ENCODE results near the gene DENND2A. TPM values are rescaled to one million over a fixed set of nuclear protein-coding genes. Genes with fewer than 3 reads are reported as not detected.

Gene DENND2A
- total RNA-seq, 1 experiment from 2014 or later = 10.0 TPM

DNA sequence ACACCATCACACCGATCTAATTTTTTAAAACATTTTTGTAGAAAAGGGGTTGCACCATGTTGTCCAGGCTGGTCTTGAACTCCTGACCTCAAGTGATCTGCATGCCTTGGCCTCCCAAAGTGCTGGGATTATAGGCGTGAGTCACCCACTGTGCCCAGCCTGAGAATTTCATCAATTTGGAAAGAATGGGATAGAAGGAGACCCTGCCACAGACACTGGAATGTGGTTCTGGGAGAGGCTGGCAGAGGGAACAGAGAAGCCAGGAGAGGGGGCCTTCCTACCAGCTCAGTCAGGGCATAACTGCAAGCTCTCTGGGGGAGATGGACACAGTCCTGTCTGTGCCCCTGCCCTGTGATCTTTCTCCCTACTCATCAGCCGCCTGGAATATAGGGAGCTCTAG lies 119.2 kb downstream of the DENND2A start (continued):
- TF ChIP-seq, protein P1, sequence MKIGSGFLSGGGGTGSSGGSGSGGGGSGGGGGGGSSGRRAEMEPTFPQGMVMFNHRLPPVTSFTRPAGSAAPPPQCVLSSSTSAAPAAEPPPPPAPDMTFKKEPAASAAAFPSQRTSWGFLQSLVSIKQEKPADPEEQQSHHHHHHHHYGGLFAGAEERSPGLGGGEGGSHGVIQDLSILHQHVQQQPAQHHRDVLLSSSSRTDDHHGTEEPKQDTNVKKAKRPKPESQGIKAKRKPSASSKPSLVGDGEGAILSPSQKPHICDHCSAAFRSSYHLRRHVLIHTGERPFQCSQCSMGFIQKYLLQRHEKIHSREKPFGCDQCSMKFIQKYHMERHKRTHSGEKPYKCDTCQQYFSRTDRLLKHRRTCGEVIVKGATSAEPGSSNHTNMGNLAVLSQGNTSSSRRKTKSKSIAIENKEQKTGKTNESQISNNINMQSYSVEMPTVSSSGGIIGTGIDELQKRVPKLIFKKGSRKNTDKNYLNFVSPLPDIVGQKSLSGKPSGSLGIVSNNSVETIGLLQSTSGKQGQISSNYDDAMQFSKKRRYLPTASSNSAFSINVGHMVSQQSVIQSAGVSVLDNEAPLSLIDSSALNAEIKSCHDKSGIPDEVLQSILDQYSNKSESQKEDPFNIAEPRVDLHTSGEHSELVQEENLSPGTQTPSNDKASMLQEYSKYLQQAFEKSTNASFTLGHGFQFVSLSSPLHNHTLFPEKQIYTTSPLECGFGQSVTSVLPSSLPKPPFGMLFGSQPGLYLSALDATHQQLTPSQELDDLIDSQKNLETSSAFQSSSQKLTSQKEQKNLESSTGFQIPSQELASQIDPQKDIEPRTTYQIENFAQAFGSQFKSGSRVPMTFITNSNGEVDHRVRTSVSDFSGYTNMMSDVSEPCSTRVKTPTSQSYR (CRISPR knock-in tag; IDR thresholded peaks at IDR 0.05) = no peak
- TF ChIP-seq ZBTB21 (CRISPR knock-in tag; IDR thresholded peaks at IDR 0.05; ENCODE audit: borderline replicate concordance) = no peak
- no peak for TF ChIP-seq FOXP1 (CRISPR knock-in tag; IDR thresholded peaks at IDR 0.05; ENCODE audit: borderline replicate concordance)
- TF ChIP-seq, protein P2, sequence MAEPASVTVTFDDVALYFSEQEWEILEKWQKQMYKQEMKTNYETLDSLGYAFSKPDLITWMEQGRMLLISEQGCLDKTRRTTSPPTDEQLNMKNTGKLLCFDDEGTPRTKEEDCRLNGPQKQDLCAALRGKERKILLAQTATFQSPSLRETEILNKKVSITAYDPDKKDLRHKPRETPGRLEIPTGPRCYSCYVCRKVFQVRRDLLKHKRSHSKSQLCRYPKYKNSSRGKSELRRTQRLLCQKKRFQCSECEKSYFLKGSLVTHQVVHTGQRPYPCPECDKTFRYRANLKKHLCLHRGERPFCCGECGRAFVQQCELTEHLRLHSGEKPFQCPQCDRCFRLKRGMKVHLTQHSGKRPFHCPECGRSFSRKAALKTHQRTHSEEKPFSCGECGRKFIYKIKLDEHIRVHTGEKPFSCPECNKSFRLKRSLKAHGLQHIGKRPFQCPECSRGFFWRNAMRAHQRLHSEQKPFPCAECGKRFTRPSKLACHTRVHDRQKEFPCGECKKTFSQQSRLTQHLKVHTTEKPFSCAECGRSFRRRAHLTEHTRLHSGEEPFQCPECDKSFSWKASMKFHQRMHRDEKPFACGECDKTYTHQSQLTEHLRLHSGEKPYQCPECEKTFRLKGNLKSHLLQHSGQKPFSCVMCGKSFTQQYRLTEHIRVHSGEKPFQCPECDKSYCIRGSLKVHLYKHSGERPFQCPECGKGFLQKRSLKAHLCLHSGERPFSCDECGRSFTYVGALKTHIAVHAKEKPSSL (CRISPR knock-in tag; conservative IDR thresholded peaks at IDR 0.05) = no peak
- no peak for TF ChIP-seq ATF1 (CRISPR knock-in tag; IDR thresholded peaks at IDR 0.05)
- no peak for TF ChIP-seq SMAD4 (CRISPR knock-in tag; IDR thresholded peaks at IDR 0.05)
- no peak for TF ChIP-seq E2F5 (CRISPR knock-in tag; IDR thresholded peaks at IDR 0.05)
- TF ChIP-seq CREB1 (CRISPR knock-in tag; IDR thresholded peaks at IDR 0.05) = no peak
- TF ChIP-seq, protein P3, sequence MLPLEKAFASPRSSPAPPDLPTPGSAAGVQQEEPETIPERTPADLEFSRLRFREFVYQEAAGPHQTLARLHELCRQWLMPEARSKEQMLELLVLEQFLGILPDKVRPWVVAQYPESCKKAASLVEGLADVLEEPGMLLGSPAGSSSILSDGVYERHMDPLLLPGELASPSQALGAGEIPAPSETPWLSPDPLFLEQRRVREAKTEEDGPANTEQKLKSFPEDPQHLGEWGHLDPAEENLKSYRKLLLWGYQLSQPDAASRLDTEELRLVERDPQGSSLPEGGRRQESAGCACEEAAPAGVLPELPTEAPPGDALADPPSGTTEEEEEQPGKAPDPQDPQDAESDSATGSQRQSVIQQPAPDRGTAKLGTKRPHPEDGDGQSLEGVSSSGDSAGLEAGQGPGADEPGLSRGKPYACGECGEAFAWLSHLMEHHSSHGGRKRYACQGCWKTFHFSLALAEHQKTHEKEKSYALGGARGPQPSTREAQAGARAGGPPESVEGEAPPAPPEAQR (CRISPR knock-in tag; IDR thresholded peaks at IDR 0.05) = no peak
- TF ChIP-seq ZNF138 (CRISPR knock-in tag; conservative IDR thresholded peaks at IDR 0.05) = no peak
- TF ChIP-seq HMGA2 (CRISPR knock-in tag; IDR thresholded peaks at IDR 0.05) = no peak
- TF ChIP-seq CBFB (CRISPR knock-in tag; IDR thresholded peaks at IDR 0.05; ENCODE audit: low read depth) = no peak
- TF ChIP-seq ZNF671 (CRISPR knock-in tag; IDR thresholded peaks at IDR 0.05) = no peak
- TF ChIP-seq ZNF423 (CRISPR knock-in tag; IDR thresholded peaks at IDR 0.05) = no peak

GRCh38 chr7:140519007-140519399 lies 121.6 kb downstream of the DENND2A start:
- no peaks in the 10 kb centered on the region for H3K36me3 Mint-ChIP-seq
- ATAC-seq (no peak; the same call in 1 of the 2 replicates), DNase-seq (ENCODE audit: low spot score) (no peak)
- no peaks in the 10 kb centered on the region for H3K27me3 Mint-ChIP-seq (ENCODE audit: low read depth)
- peaks cover 20% of the 10 kb centered on the region for H3K4me1 Mint-ChIP-seq
- peaks cover 2% of the 10 kb centered on the region; the same call in 1 of the 2 replicates for H3K9me3 Mint-ChIP-seq
- no peak overlapping the region for H3K4me3 Mint-ChIP-seq
- ChIA-PET CTCF (interaction anchor here (1.5 to 3.4 kb wide), 2 partner anchors 128 to 134 kb away, joined by 4 to 55 read pairs; no protein-coding TSS in a partner anchor), POLR2A (no interaction called here)
- no peak overlapping the region for H3K27ac Mint-ChIP-seq
- no peak for TF ChIP-seq MXD4 (CRISPR knock-in tag; IDR thresholded peaks at IDR 0.05; ENCODE audit: borderline replicate concordance)
- TF ChIP-seq, protein P4, sequence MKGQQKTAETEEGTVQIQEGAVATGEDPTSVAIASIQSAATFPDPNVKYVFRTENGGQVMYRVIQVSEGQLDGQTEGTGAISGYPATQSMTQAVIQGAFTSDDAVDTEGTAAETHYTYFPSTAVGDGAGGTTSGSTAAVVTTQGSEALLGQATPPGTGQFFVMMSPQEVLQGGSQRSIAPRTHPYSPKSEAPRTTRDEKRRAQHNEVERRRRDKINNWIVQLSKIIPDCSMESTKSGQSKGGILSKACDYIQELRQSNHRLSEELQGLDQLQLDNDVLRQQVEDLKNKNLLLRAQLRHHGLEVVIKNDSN (CRISPR knock-in tag; IDR thresholded peaks at IDR 0.05) = no peak
- TF ChIP-seq CREM (CRISPR knock-in tag; IDR thresholded peaks at IDR 0.05) = no peak
- TF ChIP-seq PREB (CRISPR knock-in tag; IDR thresholded peaks at IDR 0.05; ENCODE audit: borderline replicate concordance) = no peak
- TF ChIP-seq GRHL2 (CRISPR knock-in tag; IDR thresholded peaks at IDR 0.05; ENCODE audit: insufficient replicate concordance, severe bottlenecking) = no peak
